ENCODE measurements around the gene RHOU.
"Not testable (repeated sequence)": the region's sequence is repeated elsewhere in the genome, so short reads cannot be mapped to it uniquely, and the experiment has no call there.

RHOU gene

GRCh38 chr1:228758447-228758846, 23.2 kb downstream of the RHOU start:
- TF ChIP-seq POLR2A (IDR thresholded peaks at IDR 0.05; ENCODE audit: low read depth, low read length), result no peak
- no peak for FAIRE-seq
- no peak for DNase-seq (ENCODE audit: insufficient read length, low spot score)

DNA sequence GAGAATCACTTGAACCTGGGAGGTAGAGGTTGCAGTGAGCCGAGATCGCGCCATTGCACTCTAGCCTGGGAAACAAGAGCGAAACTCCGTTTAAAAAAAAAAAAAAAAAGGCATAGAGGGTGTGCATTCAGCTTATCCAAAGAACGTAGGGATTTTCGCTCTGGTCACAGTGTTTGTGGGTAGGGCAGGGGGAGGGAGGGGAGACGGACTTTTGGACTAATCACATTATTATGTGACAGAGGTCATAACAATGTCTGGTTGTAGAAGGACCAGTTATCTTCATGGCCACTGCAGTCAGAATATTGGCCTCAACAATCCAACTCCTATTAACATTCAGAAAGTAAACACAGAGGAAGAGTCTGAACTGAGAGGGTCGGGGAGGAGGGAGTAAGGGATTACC, 25.7 kb downstream of the RHOU start:
- no peak for FAIRE-seq
- no peak for TF ChIP-seq POLR2A (IDR thresholded peaks at IDR 0.05; ENCODE audit: low read depth, low read length)

GRCh38 chr1:228763561-228763960, 28.3 kb downstream of the RHOU start:
- no peak for FAIRE-seq
- no peak for TF ChIP-seq POLR2A (IDR thresholded peaks at IDR 0.05; ENCODE audit: low read depth, low read length)
- no peak for DNase-seq (ENCODE audit: insufficient read length, low spot score)

More for the DNA sequence above, 25.7 kb downstream of the RHOU start:
- no peak for DNase-seq (ENCODE audit: insufficient read length, low spot score)

- FAIRE-seq (no peak), DNase-seq (ENCODE audit: insufficient read length, low spot score) (no peak)
- TF ChIP-seq POLR2A (IDR thresholded peaks at IDR 0.05; ENCODE audit: low read depth, low read length), result no peak
These were observed 30.1 kb downstream of the RHOU start for GRCh38 chr1:228765168-228765946.

- no peak for TF ChIP-seq POLR2A (IDR thresholded peaks at IDR 0.05; ENCODE audit: low read depth, low read length)
- no peak for DNase-seq (ENCODE audit: insufficient read length, low spot score)
- FAIRE-seq, result no peak
These were observed 31.5 kb downstream of the RHOU start for GRCh38 chr1:228766788-228767187.

DNA sequence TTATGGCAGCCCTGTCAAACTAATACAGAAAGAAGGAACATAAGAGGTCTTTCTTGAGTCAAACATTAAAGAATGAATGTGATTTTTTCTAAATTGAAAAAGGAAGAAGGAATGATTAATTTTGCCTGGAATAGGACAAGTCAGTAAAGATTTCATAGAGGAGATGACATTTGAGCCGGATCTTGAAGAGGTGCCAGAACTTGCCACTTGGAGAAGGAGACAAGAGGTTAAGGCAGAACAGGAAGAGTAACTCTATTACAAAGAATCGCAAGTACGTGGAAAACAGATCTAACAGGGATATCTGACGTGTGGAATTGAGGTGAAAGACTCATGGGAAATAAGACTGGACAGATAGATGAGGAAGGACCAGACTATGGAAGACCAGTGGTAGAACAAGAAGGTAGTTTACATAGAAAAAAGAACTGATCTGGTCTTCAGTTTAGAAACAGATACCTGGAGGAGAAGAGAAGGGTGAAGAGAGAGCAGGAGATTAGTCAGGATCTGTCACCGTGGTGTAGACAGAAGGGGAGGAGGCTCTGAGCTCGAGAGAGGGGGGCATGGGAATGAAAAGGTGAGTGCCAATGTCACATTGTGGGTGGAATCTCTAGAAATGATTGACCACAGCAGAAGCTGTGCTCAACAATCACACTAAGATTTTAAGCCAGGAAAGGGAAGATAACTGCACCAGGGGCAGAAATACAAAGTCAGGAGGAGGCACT, 32.5 kb downstream of the RHOU start:
- FAIRE-seq (no peak), DNase-seq (ENCODE audit: insufficient read length, low spot score) (no peak)
- no peak for TF ChIP-seq POLR2A (IDR thresholded peaks at IDR 0.05; ENCODE audit: low read depth, low read length)

GRCh38 chr1:228768355-228769000, 33.2 kb downstream of the RHOU start:
- TF ChIP-seq POLR2A (IDR thresholded peaks at IDR 0.05; ENCODE audit: low read depth, low read length), result no peak
- FAIRE-seq (no peak), DNase-seq (ENCODE audit: insufficient read length, low spot score) (no peak)

DNA sequence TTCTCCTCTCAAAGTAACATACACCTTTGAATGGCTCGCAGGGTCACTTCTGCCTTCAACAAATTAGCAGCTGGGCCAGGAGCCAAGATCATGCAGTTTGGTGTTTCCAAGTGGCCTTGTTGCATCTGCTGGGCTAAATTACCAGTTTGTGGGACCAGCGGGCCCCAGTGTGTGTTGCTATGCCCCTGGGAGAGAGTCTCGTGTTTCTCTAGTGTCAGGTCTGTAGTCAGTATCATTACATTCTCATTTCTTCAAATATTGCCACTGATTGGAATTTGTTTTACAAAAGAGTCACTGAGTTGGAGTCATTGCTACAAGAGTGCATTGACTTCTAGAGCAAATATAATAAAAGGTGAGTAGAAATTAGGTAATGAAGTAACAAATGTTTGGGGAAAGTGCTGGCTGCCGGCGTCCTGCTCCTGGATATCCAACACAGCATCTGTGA, 35.5 kb downstream of the RHOU start:
- no peak for DNase-seq (ENCODE audit: insufficient read length, low spot score)
- no peak for FAIRE-seq
- TF ChIP-seq POLR2A (IDR thresholded peaks at IDR 0.05; ENCODE audit: low read depth, low read length), result no peak

- DNase-seq (ENCODE audit: insufficient read length, low spot score) (no peak), FAIRE-seq (no peak)
- TF ChIP-seq POLR2A (IDR thresholded peaks at IDR 0.05; ENCODE audit: low read depth, low read length), result no peak
These were observed 37.4 kb downstream of the RHOU start for GRCh38 chr1:228772516-228773212.

- not testable (repeated sequence) for DNase-seq (ENCODE audit: insufficient read length, low spot score); FAIRE-seq
These were observed 40.7 kb downstream of the RHOU start for GRCh38 chr1:228775946-228776345.

GRCh38 chr1:228776449-228776848, 41.2 kb downstream of the RHOU start:
- FAIRE-seq, result no peak
- TF ChIP-seq POLR2A (IDR thresholded peaks at IDR 0.05; ENCODE audit: low read depth, low read length), result no peak
- no peak for DNase-seq (ENCODE audit: insufficient read length, low spot score)

GRCh38 chr1:228777236-228777635, 42.0 kb downstream of the RHOU start:
- DNase-seq (ENCODE audit: insufficient read length, low spot score) (no peak), FAIRE-seq (no peak)
- TF ChIP-seq POLR2A (IDR thresholded peaks at IDR 0.05; ENCODE audit: low read depth, low read length), result no peak

DNA sequence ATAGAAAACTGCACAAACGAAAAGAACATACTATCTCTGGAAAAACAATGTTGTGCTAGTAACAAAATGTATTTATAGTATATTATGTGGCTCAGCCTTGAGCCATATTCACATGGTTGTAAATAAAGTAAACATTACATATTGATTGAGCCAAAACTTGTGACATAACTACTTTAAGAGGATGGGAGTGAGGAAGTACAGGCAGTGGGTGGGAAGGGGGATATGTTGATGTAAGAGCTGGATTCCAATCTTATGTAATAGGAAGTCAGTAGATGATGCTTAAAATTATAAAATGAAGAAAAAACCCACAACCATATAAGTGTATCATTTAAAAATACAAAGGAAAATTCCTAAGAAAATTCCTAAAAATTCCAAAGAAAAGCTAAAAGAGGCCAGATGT, 42.7 kb downstream of the RHOU start:
- DNase-seq (ENCODE audit: insufficient read length, low spot score) (no peak), FAIRE-seq (no peak)
- no peak for TF ChIP-seq POLR2A (IDR thresholded peaks at IDR 0.05; ENCODE audit: low read depth, low read length)

- no peak for DNase-seq (ENCODE audit: insufficient read length, low spot score)
- TF ChIP-seq POLR2A (IDR thresholded peaks at IDR 0.05; ENCODE audit: low read depth, low read length), result no peak
- no peak for FAIRE-seq
These were observed 43.2 kb downstream of the RHOU start for GRCh38 chr1:228778466-228778865.
